Activated T-helper 1 cell treated with anti-CD3 and anti-CD28 coated beads, Interleukin-12 subunit alpha, Interleukin-12 subunit beta, Interleukin-2, Interleukin-4 antibody, amounts not matched to agents 30 ng/mL and 10 ng/mL and 1 ng/mL, durations not matched to agents 14 hours and 24 hours and 36 hours (primary cell): ENCODE results near the gene ADH7. TPM values are rescaled to one million over a fixed set of nuclear protein-coding genes. Genes with fewer than 3 reads are reported as not detected.

Experiments
- total RNA-seq: library from RNA; stranded (reverse); gene quantifications from 2 replicates; pipeline ENCODE4 v1.2.3, GENCODE V29; 2022

ADH7 gene
- total RNA-seq, 1 donor from 2014 or later = not detected

Other genes with a start within 250 kb of the ADH7 start
- gene ADH6, start 216.1 kb downstream of the ADH7 start, total RNA-seq = not detected in 2 replicates
- gene ADH1A, start 144.4 kb downstream of the ADH7 start, total RNA-seq = not detected in 2 replicates
- gene ADH1B, start 113.9 kb downstream of the ADH7 start, total RNA-seq = not detected in 2 replicates
- not detected in 2 replicates for gene ADH1C, start 82.6 kb downstream of the ADH7 start, total RNA-seq
- gene C4orf17, start 75.7 kb upstream of the ADH7 start, total RNA-seq = not detected in 2 replicates
- gene TRMT10A, start 128.7 kb upstream of the ADH7 start, total RNA-seq = 7.3 TPM in 2 replicates
- 0.29 TPM in 1 of 2 replicates, not detected in the other for gene MTTP, start 139.5 kb upstream of the ADH7 start, total RNA-seq
- not detected in 2 replicates for gene C4orf54, start 222.5 kb upstream of the ADH7 start, total RNA-seq